Activated T-cell treated with anti-CD3 and anti-CD28 coated beads, Interleukin-2, amount 50 U/mL, for 1 hour (primary cell): ENCODE measurements around the gene NTPCR.

Experiments used
- DNase-seq: peaks from one replicate; pipeline ENCODE4 v3.0.0-alpha.2; 2020

The NTPCR gene

DNA sequence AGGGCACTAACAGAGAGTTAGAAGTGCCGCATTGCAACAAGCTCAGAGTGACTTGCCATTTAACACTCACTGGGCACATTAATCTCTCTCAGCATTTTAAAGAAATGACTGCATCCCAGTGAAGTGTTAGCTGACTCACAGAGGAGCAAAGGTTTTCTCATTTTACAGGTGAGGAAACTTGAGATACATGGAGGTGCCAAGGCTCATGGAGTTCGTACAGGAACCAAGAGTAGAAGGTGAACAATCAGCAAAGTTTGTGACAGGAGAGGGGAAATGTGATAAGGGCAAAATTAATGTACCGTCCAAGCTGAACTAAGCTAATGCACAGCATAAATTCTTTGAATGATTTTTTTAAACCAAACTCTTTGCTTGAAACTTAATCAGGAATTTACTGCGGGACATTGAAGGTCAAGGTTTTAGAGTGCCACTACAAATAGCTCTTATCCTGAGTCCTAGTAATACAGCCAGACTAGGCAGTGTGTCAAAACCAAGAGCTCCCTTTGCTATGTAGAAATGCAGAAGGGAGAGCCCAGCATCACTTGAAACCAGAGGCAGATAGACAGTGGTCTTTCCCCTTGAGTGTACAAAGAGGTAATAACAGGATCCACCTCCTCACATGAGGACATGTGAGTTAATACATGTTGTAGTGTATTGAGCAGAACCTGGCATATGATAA, 22.4 kb upstream of the NTPCR start:
- DNase-seq: no peak

DNA sequence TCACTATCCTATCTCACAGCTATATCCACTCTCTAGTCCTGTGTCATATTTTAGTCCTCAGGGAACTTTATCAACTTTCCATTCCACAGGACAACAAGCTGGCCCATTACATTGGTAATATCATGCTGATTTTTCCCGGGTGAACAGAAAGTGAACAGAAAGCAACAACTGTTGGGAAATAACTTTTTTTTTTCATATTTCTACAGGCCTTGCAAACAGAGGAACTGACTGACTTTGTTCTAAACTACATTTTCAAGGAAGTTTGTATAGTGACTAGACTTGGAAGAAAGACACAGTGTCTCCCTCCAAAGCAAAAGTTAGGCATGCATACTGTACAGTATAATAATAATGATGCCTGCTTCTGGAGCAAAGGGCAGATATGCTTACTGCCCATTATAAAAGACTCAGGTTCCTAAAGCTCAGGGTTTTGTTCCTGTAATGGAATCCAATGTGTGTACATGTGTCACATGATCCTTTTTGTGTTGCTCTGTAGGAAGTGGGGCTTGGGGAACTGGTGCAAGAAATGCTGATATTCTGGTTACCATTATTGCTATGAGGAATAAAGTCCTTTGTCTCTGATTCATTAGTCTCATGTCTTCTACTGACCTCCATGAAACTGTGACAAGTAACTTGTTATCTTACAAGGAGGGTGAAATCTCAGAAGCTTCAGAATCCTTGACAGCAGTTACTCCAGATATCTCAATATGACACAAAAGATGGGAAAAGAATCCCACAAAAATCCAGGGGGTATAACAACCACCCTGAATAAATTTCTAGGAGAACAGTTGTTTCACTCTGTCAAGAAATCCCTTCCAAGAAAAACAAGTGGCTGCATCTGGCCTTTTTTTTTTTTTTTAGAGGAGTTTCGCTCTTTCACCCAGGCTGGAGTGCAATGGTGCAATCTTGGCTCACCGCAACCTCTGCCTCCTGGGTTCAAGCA, 17.7 kb upstream of the NTPCR start:
- no peak for DNase-seq

DNA sequence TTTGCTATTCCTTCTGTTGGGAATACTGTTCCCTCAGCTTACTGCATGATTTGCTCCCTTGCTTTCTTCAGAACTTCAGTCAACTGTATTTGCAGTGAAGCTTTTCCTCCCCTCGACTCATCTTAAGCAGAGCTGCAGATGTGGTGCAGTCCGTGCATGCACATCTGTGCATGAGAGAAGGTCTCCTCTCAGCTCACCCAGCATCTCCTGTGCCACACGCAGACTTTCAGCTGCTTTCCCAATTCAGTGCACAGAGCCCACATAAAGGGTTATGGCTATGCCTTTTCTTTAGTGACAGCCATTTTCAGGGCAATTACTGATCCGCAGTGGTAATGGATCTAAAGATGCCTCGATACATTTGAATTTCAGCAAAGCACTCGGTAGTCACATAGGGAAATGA, 13.5 kb upstream of the NTPCR start:
- no peak for DNase-seq

GRCh38 chr1:232937741-232938375, 12.6 kb upstream of the NTPCR start:
- no peak for DNase-seq

DNA sequence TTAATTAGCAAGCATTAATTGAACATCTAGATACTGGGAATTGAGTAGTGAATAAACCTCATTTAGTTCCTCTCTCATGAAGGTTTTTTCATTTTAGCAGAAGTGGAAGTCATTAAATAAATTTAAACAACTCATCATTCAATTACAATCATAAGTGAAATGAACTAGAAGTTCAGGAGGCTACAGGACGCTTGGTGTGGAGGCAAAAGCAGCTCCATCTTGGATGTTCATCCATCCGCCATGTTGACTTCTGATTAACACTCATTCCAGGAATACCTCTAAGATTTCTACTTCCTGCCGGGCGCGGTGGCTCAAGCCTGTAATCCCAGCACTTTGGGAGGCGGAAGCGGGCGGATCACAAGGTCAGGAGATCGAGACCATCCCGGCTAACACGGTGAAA, 11.5 kb upstream of the NTPCR start:
- DNase-seq: no peak

DNA sequence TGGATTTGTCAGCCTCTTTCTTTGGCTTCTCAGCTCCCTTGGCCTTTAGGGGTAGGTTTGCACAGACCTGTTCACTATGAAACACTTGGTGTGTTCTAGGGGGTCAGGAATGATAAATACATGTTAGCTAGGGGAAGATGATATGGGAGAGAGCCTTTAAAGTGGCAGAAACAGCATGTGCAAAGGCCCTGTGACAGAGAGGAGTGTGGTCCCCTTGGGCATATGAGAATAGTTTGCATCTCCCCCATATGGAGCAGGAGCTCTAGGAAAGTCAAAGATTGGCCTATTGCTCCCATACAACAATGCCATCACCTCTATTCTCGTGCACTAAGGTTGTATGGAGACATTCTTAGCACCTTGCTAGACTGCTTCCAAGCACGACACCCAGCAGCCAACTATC, 10.7 kb upstream of the NTPCR start:
- no peak for DNase-seq

DNA sequence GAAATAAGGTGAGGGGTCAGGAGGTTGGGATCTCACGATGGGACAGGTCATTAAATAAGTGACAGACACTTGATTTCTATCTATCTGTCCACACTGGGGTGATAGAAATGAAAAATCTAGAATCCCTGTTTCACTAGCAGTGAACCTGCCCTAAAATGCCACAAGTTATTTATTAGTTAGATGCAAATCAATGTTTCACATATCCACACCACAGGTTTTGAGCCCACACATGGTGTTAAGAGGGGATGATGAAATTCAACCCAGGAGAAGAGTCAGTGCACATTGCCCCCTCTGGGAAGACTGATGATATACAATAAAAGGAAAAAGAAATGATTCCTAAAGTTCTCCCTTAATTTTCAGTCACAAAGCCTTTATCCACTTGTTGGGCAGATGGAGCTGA, 10.1 kb upstream of the NTPCR start:
- DNase-seq: no peak

DNA sequence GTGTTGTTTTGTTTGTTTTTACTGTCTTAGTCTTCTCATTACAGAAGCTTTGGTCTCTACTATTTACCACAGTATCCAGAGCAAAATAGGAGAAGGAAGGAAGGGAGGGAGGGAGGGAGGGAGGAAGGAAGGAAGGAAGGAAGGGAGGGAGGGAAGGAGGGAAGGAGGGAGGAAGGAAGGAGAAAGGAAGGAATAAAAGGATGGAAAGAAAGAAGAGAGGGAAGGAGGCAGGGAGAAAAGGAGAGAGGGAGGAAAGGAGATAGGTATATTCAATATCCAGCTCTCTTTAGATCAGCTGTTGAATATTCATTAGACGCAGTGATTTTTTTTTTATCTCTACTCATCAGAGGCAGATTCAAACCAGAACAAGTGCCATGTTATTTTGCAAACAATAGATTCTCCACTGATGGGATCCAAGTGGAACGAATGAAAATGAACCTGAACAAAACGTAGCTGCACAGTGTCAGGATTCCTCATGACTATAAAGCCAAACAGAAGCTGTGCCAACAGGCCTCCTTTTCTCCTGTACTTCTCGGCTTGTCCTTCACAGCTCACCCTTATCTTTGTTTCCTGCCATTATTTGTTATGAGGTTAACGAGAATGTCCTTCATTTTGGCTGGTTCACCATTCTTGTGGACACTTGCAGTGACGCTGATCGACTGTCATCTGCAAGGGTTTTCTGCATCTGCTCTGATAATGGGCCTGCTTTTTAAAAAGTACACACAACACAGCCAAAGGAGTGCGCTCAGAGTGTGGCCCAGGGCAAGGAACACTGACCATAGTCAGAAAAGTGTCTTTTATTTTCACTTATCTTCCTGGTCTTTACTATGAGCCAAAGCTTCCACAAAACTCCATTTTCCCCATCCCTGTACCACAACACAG, 7.8 kb upstream of the NTPCR start:
- no peak for DNase-seq

DNA sequence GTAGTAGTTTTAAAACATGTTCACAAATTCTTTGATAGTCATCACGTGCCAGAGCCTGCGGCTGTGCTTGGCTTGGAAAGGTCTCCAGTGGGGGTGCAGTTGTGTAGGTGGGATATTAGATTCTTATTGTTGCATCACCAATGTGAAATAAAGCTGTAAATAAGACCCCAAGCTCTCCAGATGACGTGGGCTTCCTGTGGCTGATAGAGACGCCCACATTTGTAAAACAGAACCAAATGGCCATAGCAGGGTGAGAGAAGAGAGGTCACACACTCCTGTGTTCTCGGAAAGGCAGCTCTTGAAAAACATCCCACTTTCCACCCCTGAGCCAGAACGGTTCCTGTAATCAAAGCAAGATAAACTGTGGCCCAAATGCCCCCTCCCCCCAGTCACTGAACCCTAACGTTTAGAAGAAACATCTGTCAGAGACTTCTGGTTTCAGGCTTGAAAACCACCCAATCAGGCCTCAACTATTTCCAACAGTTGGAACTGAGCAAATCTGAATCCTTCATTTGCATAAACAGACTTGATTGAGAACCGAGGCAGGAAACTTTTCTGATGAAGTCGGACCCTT, 6.6 kb upstream of the NTPCR start:
- no peak for DNase-seq

DNA sequence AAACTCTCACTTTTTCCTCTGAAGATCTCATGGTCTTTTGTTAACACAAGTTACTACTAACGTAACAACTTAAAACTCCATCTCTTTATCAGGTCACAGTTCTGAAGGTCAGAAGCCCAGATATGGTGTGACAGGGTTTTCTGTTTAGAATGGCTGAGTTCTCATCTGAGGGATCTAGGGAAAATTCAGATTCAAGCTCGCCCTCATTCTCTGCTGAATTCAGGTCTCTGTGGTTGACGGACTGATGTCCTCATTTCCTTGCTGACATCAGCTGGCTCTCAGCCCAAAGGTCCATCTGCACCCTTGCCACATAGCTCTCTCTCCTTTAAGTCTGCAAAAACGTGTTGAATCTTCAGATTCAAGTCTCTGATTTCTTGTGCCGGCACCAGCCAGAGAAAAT, 6.1 kb upstream of the NTPCR start:
- no peak for DNase-seq

GRCh38 chr1:232949636-232950196, 695 bp upstream of the NTPCR start:
- no peak for DNase-seq

GRCh38 chr1:232951180-232951579, 769 bp downstream of the NTPCR start:
- DNase-seq: no peak

GRCh38 chr1:232951605-232952004, 1.2 kb downstream of the NTPCR start:
- no peak for DNase-seq

DNA sequence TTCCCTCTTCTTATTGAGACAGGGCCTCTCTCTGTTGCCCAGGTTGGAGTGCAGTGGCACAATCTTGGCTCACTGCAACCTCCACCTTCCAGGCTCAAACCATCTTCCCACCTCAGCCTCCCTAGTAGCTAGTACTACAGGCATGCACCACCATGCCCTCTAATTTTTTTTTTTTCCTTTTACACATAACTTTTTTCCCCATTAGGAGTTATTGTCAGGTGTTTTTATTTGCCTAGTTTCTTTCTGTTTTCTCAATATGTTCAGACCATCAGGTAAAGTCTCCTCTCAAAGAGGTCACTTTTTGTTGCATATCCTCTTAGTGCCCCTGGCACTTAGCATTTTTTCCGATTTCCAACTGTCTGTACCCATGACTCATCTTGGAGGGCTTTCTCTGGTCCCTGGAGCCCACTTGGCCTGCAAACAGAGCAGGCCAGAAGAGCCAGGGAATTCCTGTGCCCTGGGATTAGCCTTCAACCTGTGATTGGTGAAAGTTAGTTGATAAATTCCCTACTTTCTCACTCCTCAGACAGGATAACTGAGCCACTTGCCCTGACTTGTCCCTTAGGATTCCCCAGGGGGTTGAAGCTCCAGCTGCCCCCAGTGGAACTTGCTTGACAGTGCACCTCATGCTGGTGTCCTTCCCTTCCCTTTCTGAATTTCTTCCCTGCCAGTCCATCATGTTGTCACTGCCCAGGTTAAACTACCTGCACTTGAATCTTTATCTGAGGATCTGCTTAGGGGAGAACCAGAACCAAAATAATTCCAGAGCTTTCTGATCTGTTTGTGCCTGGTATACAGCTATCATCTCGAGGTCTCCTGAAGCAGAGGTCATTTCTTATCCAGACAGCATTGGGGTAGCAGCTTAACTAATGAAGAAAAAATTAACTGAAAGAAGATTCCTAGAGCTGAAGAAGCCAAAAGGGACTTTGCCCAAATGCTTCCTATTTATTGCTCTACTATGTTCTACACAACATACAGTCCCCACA, 2.4 kb downstream of the NTPCR start:
- DNase-seq: peak; percentile 28

DNA sequence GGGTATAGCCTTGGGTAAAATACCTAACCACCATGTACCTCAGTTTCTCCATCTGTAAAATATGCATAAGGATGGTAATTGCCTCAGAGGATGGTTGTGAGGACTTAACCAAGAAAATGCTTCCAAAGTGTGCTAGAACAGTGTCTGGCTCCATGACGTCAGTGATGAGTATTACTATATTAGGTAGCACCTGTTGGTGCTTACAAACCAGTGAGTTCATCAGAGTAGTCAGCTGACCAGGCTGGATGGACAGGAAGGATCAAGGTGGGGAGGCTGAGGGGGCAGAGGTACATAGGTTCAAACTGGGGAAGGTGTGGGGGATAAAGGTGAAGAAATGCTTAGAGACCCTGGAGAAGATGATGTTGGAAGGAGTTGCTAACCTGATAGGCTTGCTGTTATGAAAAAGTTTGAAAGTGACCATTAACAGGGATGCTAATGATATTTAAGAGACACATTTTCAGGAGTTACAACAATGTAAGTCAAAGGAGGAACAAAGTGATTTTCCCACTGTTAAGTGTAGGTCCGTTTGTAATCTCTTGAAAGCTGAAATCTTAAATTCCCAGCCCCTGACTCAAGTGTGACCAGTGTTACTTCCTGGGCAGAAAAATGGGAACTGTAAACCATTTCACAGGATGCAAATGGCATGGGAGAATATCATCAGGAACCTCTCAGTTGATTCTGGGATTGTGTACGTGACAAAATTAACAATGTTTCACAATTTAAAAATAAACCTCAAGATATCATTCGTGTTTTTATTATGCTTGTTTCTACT, 4.4 kb downstream of the NTPCR start:
- DNase-seq: no peak

- no peak for DNase-seq
Observed at GRCh38 chr1:232956081-232956480, 5.7 kb downstream of the NTPCR start.

DNA sequence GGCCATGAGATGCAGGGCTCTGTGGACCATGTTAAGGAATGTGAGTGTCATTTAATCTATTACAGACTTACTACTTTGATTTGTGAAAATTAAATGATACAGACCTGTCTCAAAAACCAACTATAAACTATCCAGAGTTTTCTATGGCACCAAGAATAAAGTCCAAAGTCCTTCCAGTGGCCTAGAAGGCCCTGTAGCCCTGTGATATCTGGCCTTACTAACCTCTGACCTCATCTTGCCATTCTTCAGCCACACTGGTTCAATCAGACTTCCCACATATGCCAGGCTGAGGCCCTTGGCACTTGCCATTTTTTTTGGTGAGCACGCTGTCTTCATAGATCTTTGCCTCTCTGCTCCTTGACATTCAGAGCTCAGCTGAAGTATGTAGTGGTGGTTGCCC, 7.7 kb downstream of the NTPCR start:
- no peak for DNase-seq

- no peak for DNase-seq
Observed at GRCh38 chr1:232962761-232963745, 12.6 kb downstream of the NTPCR start.

DNA sequence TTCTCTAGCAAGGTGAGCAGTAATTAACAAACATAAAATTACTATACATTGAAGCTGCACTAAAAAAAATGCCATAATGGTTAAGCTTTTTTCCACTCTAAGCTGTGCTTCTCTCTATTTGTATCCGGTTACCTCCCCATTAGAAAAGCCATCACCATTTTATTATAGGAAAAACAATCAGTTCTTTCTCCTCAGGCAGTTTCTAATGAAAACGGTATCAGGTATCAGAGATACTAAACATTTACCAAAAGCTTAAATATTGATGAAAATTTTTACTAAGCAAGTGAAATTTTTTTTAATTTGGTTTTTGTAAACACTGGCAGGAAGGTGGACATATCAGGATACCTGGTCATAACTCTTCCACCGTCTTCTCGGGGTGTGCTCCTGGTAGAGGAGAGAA, 14.2 kb downstream of the NTPCR start:
- no peak for DNase-seq
